GM12878 (cell line): Measurements from ENCODE around the gene PCDHGA10. TPM values are rescaled to one million over a fixed set of nuclear protein-coding genes. Genes with fewer than 3 reads are reported as not detected.

Source experiments
- BACH1 ChIP-seq: fragments of 450-650 bp; IDR thresholded peaks from 2 replicates; pipeline ENCODE4 v1.6.1; 2017; ENCODE audit warnings: mild to moderate bottlenecking, borderline replicate concordance
- BCLAF1 ChIP-seq: fragments of 450-650 bp; IDR thresholded peaks from 2 replicates; pipeline ENCODE4 v1.6.1; 2017; ENCODE audit warnings: antibody characterized with exemption, mild to moderate bottlenecking, moderate library complexity
- HCFC1 ChIP-seq: fragments of 150-350 bp; IDR thresholded peaks from 2 replicates; pipeline ENCODE4 v1.6.1; 2014; ENCODE audit warnings: low read length
- PAX5 ChIP-seq: IDR thresholded peaks from 2 replicates; pipeline ENCODE4 v1.6.1; 2011; ENCODE audit warnings: low read depth, low read length, borderline replicate concordance
- RAD51 ChIP-seq: fragments of 450-650 bp; IDR thresholded peaks from 2 replicates; pipeline ENCODE4 v1.6.1; 2016; ENCODE audit warnings: moderate library complexity, mild to moderate bottlenecking, inconsistent platforms
- REST ChIP-seq: IDR thresholded peaks from 2 replicates; pipeline ENCODE4 v1.6.1; 2012; ENCODE audit warnings: mild to moderate bottlenecking, low read depth, low read length
- TBL1XR1 ChIP-seq: IDR thresholded peaks from 2 replicates; pipeline ENCODE4 v1.6.1; 2012; ENCODE audit warnings: low read depth, low read length, improper control_type of control experiment
- TCF3 ChIP-seq: IDR thresholded peaks from 2 replicates; pipeline ENCODE4 v1.6.1; 2012; ENCODE audit warnings: low read depth, mild to moderate bottlenecking, low read length, borderline replicate concordance; ENCODE audit not compliant: insufficient read depth
- TCF7 ChIP-seq: IDR thresholded peaks from 2 replicates; pipeline ENCODE4 v1.6.1; 2014; ENCODE audit warnings: antibody characterized with exemption, borderline replicate concordance
- WRNIP1 ChIP-seq: IDR thresholded peaks from 2 replicates; pipeline ENCODE4 v1.6.1; 2011; ENCODE audit warnings: low read depth, low read length, improper control_type of control experiment, borderline replicate concordance
- ZNF592 ChIP-seq: fragments of 450-650 bp; IDR thresholded peaks from 2 replicates; pipeline ENCODE4 v1.6.1; 2017; ENCODE audit warnings: mild to moderate bottlenecking, moderate library complexity
- polyA plus RNA-seq, 11 experiments: library from polyadenylated mRNA; depleted of rRNA in 4 of 11; unstranded in 6 of 11; stranded (reverse) in 5 of 11; fragments of >200 nt; fragmentation: Nextera tagmentation in 4 of 11; fragmentation: Illumina TruSeq in 1 of 11; extraction: Ambion mirVana in 4 of 11; extraction: Trizol in 1 of 11; gene quantifications; 1 replicate in 1 of 11; 2 replicates in 10 of 11; pipeline versions ENCODE4 v1.2.1 to v1.2.3, GENCODE V29; 2011 to 2016; ENCODE audit warnings: inconsistent platforms in 2 of 11, missing spikeins in 2 of 11, low read depth in 1 of 11
- total RNA-seq, 4 experiments: library from RNA; depleted of rRNA in 3 of 4; stranded (reverse); fragments of >200 nt in 3 of 4; fragmentation: Illumina TruSeq in 1 of 4; extraction: Trizol in 1 of 4; gene quantifications; 2 replicates each; pipeline versions ENCODE4 v1.2.1 to v1.2.3, GENCODE V29; 2013 to 2021

Gene PCDHGA10
- total and polyA plus RNA-seq, 10 of the 15 experiments (the other 5 are each of a cell fraction or from before 2014, with no cell fraction given): 0.39 to 2.2 (median 1.1) TPM

GRCh38 chr5:141388661-141389060 lies 24.1 kb upstream of the PCDHGA10 start (continued):
- no peak for TF ChIP-seq ZNF592
- no peak for TF ChIP-seq TBL1XR1
- no peak for TF ChIP-seq BACH1
- no peak for TF ChIP-seq TCF3
- no peak for TF ChIP-seq BCLAF1
- no peak for TF ChIP-seq TCF7
- TF ChIP-seq REST: no peak
- TF ChIP-seq WRNIP1: no peak
- no peak for TF ChIP-seq PAX5
- no peak for TF ChIP-seq RAD51
- no peak for TF ChIP-seq HCFC1
